ENCODE measurements around the gene ZNRF3.

The ZNRF3 gene

DNA sequence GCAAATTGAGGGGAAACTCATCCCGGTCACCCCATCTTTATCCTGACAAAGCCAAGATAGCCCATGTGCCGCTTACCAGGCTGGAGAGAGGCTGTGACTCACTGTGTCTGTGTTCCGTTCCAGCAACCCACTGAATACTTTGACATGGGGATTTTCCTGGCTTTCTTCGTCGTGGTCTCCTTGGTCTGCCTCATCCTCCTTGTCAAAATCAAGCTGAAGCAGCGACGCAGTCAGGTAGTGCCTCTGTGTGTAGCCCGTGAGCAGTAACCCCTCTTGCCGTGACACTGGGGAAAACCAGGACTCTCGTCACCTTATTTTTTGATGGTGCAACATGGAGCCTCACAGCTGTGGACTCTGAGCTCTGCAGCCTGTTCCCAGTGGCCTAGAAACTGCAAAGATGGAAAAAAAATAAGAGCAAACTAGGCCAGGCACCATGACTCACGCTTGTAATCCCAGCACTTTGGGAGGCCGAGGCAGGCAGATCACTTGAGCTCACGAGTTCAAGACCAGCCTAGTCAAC is 161.3 kb downstream of the ZNRF3 start:
- H3K9me3 Mint-ChIP-seq: no peaks in the 10 kb centered on the region
- no peaks in the 10 kb centered on the region for H3K36me3 Mint-ChIP-seq (ENCODE audit: low read depth)
- DNase-seq (ENCODE audit: low spot score): no peak
- no peak overlapping the region for H3K27ac Mint-ChIP-seq
- H3K27me3 Mint-ChIP-seq (ENCODE audit: low read depth): no peaks in the 10 kb centered on the region
- no peak overlapping the region for H3K4me3 Mint-ChIP-seq
- H3K4me1 Mint-ChIP-seq (ENCODE audit: low read depth): no peaks in the 10 kb centered on the region

DNA sequence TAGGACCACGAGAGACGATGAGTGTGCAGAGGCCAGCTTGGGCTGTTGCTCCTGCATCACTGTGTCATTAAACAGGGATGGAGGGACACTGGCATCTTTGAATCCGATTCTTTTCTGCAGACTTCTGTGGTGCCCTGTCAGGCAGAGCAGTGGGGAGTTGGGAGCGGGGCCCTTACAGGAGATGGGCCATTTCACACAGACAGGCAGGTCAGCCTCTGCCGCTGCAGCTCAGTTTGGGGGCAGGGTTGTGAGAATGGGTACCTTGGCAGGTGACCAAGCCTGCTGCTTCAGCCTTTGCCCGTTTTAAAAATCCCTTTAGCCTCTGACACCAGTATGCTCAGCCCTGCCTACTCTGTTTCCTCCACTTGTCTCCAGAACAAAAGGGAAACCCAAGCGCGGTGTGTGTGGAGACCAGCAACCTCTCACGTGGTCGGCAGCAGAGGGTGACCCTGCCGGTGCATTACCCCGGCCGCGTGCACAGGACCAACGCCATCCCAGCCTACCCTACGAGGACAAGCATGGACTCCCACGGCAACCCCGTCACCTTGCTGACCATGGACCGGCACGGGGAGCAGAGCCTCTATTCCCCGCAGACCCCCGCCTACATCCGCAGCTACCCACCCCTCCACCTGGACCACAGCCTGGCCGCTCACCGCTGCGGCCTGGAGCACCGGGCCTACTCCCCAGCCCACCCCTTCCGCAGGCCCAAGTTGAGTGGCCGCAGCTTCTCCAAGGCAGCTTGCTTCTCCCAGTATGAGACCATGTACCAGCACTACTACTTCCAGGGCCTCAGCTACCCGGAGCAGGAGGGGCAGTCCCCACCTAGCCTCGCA is 165.7 kb downstream of the ZNRF3 start:
- Mint-ChIP-seq H3K27ac (no peak overlapping the region), H3K4me1 (ENCODE audit: low read depth) (no peaks in the 10 kb centered on the region), H3K4me3 (no peak overlapping the region), H3K9me3 (no peaks in the 10 kb centered on the region), H3K36me3 (ENCODE audit: low read depth) (no peaks in the 10 kb centered on the region), H3K27me3 (ENCODE audit: low read depth) (no peaks in the 10 kb centered on the region)
- no peak for DNase-seq (ENCODE audit: low spot score)

DNA sequence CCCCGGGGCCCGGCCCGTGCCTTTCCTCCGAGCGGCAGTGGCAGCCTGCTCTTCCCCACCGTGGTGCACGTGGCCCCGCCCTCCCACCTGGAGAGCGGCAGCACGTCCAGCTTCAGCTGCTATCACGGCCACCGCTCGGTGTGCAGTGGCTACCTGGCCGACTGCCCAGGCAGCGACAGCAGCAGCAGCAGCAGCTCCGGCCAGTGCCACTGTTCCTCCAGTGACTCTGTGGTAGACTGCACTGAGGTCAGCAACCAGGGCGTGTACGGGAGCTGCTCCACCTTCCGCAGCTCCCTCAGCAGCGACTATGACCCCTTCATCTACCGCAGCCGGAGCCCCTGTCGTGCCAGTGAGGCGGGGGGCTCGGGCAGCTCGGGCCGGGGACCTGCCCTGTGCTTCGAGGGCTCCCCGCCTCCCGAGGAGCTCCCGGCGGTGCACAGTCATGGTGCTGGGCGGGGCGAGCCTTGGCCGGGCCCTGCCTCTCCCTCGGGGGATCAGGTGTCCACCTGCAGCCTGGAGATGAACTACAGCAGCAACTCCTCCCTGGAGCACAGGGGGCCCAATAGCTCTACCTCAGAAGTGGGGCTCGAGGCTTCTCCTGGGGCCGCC is 166.4 kb downstream of the ZNRF3 start:
- Mint-ChIP-seq H3K36me3 (ENCODE audit: low read depth) (no peaks in the 10 kb centered on the region), H3K4me1 (ENCODE audit: low read depth) (no peaks in the 10 kb centered on the region), H3K4me3 (no peak overlapping the region), H3K27ac (no peak overlapping the region), H3K27me3 (ENCODE audit: low read depth) (peaks cover 1% of the 10 kb centered on the region), H3K9me3 (no peaks in the 10 kb centered on the region)
- no peak for DNase-seq (ENCODE audit: low spot score)

DNA sequence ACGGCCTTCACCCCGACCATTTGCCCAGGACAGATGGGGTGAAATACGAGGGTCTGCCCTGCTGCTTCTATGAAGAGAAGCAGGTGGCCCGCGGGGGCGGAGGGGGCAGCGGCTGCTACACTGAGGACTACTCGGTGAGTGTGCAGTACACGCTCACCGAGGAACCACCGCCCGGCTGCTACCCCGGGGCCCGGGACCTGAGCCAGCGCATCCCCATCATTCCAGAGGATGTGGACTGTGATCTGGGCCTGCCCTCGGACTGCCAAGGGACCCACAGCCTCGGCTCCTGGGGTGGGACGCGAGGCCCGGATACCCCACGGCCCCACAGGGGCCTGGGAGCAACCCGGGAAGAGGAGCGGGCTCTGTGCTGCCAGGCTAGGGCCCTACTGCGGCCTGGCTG is 167.1 kb downstream of the ZNRF3 start:
- no peak overlapping the region for H3K27ac Mint-ChIP-seq
- no peak for DNase-seq (ENCODE audit: low spot score)
- H3K4me3 Mint-ChIP-seq: no peak overlapping the region
- no peaks in the 10 kb centered on the region for H3K4me1 Mint-ChIP-seq (ENCODE audit: low read depth)
- no peaks in the 10 kb centered on the region for H3K36me3 Mint-ChIP-seq (ENCODE audit: low read depth)
- H3K27me3 Mint-ChIP-seq (ENCODE audit: low read depth): peaks cover 3% of the 10 kb centered on the region
- H3K9me3 Mint-ChIP-seq: no peaks in the 10 kb centered on the region

DNA sequence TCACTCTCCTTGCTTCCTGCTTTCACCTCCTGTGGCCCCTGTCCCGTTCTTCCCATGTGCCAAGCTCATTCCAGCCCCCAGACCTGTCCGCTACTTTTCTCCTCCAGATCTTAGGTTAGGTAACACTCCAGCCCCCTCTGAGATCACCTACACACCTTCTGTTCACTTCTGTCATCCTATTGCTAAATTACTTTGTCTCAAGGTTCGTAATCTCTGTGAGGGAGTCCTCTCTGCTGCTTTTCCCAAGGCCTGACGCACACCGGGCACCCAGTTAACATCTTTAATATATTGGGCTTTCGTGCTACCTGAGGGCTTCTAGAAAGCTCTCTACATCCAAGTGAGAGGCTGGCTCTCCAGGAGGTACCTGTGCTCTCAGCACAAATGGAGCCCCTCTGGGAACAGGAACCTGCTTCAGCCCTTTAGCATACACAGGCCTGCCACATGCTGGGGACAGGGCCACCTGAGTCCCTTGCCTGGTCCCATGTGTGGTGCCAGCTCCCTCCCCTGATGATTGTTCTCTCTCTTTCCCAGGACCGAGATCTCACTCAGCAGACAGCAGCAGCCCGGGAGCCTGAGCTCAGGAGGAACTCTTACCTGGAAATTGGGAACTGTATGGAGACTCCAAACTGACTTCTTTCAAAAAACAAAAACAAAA is 169.8 kb downstream of the ZNRF3 start:
- Mint-ChIP-seq H3K4me3 (no peak overlapping the region), H3K27ac (no peak overlapping the region), H3K27me3 (ENCODE audit: low read depth) (peaks cover 7% of the 10 kb centered on the region), H3K36me3 (ENCODE audit: low read depth) (no peaks in the 10 kb centered on the region), H3K9me3 (no peaks in the 10 kb centered on the region), H3K4me1 (ENCODE audit: low read depth) (no peaks in the 10 kb centered on the region)
- DNase-seq (ENCODE audit: low spot score): no peak

DNA sequence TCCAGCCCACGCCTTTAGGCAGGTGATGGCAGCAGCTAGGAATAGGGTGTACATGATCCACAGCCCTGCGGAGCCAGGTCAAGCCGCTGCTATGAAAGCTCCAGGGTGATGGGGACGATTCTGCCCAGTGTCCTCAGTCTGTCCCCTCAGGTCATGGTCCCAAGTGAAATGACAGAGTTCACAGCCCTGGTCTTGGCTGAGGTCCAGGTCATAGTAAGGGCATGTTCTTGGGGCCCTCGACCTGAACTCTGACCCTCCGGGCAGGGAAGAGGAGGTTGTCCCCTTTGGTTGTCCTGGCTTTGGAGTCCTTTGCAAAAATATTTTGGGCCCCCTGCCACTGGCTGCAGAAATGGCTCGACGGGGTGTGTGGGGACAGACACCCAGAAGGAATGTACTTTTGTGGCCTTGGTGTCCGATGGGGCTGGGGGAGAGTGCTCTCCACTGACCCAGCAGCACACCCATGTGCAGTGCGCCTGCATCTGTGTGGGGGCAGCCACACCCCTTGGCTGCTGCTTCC is 170.9 kb downstream of the ZNRF3 start:
- Mint-ChIP-seq H3K27ac (no peak overlapping the region), H3K27me3 (ENCODE audit: low read depth) (peaks cover 14% of the 10 kb centered on the region), H3K9me3 (no peaks in the 10 kb centered on the region), H3K4me1 (ENCODE audit: low read depth) (no peaks in the 10 kb centered on the region), H3K36me3 (ENCODE audit: low read depth) (no peaks in the 10 kb centered on the region), H3K4me3 (no peak overlapping the region)
- no peak for DNase-seq (ENCODE audit: low spot score)

DNA sequence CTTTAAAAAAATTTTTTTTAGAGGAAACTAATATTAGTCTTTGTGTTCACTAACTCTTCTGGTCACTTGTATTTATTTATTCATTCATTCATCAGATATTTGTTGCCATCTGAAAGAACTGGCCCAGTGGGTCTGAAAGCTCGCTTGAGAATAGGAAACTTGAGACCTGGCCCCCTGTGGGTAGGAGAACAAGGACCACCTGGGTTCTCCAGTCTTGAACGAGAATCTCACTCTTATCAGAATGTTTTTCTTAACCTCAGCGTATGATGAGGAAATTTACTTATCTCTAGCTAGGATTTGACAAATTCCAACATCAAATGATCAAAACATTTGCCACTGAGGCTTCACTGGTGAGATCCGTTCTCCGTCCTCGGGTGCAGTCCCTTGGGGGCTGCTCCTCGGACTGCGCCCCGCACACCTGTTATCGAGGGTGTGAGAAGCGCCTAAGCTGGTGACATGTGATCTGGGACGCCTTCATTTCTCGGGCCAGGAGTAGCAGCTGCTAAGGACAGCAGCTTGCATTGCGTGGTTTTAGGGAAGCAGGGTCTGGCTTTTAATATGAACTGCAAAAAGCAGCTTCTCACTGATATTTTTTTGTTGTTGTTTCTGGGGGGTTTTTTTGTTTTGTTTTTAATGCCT is 171.9 kb downstream of the ZNRF3 start:
- H3K9me3 Mint-ChIP-seq: no peaks in the 10 kb centered on the region

DNA sequence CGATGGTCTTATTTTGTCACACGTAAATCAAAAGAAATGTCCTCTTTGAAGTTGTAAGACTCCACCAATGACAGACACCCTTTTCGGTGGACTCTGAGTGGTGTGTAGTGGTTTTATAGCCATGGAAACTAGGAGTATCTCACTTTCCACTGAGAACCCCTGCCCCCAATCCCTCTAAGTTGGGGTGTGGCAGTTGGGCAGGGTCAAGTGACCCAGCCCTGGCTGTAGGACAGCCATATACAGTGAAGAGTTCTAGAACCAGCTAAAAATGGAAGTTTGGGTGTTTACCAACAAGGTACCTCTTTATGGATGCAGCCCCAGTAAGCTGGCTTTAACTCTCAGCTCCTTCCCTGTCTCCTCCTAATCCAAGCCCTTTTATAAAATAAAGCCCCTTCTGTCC is 173.1 kb downstream of the ZNRF3 start:
- Mint-ChIP-seq H3K27me3 (ENCODE audit: low read depth) (peaks cover 31% of the 10 kb centered on the region), H3K4me1 (ENCODE audit: low read depth) (no peaks in the 10 kb centered on the region), H3K4me3 (no peak overlapping the region), H3K9me3 (no peaks in the 10 kb centered on the region), H3K27ac (no peak overlapping the region), H3K36me3 (ENCODE audit: low read depth) (no peaks in the 10 kb centered on the region)
- no peak for DNase-seq (ENCODE audit: low spot score)

More for the DNA sequence above, 171.9 kb downstream of the ZNRF3 start:
- no peak overlapping the region for H3K27ac Mint-ChIP-seq
- H3K27me3 Mint-ChIP-seq (ENCODE audit: low read depth): peaks cover 20% of the 10 kb centered on the region
- DNase-seq (ENCODE audit: low spot score): no peak
- no peak overlapping the region for H3K4me3 Mint-ChIP-seq
- no peaks in the 10 kb centered on the region for H3K4me1 Mint-ChIP-seq (ENCODE audit: low read depth)
- H3K36me3 Mint-ChIP-seq (ENCODE audit: low read depth): no peaks in the 10 kb centered on the region

DNA sequence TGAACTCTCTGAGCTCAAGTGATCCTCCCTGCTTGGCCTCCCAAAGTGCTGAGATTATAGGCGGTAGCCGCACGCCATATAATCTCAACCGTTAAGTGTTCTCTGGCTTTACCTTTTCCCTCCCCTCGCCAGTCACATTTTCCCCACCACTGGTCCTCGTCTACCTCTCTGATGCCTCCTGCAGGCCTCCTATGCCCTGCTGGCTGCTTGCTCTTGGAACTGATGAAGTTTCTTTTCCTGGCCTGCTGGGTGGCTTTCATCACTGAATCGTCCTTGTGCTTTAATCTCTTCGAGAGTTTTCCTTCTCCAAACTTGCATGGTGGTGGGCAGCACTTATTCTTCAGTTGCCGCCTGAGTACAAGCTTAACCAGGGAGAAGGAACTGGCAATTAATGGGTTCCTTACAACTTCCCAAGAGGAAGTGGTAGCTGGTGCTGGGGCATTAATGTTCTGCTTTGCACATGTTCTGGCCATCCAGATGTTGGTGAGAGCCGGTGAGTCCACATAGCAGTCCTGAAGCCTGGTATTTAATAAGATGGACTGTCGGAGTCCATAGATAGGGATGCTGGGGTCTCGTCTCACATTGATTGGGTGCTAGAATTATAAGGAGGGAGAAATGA is 177.0 kb downstream of the ZNRF3 start:
- Mint-ChIP-seq H3K4me1 (ENCODE audit: low read depth) (no peaks in the 10 kb centered on the region), H3K9me3 (no peaks in the 10 kb centered on the region), H3K4me3 (no peak overlapping the region), H3K27ac (no peak overlapping the region), H3K27me3 (ENCODE audit: low read depth) (peaks cover 44% of the 10 kb centered on the region), H3K36me3 (ENCODE audit: low read depth) (no peaks in the 10 kb centered on the region)
- no peak for DNase-seq (ENCODE audit: low spot score)

DNA sequence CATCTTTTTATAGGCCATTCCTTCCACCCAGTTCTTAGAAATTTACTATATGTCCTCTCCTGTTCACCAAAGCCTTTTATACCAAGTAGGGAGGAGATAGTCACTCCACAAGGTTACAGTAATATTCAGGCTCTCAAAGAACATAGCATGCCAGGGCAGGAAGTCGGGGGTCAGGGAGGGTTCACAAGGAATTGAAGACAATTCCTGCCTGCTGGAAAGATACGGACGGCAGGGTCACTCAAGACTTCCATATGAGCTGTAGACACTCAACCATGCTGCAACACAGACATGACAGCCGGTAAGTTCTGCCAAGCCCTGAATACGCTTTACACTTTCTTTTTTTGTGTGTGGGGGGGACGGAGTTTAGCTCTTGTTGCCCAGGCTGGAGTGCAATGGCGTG is 177.6 kb downstream of the ZNRF3 start:
- peaks cover 3% of the 10 kb centered on the region for H3K4me1 Mint-ChIP-seq (ENCODE audit: low read depth)
- H3K4me3 Mint-ChIP-seq: no peak overlapping the region
- no peaks in the 10 kb centered on the region for H3K9me3 Mint-ChIP-seq
- H3K36me3 Mint-ChIP-seq (ENCODE audit: low read depth): no peaks in the 10 kb centered on the region
- H3K27ac Mint-ChIP-seq: no peak overlapping the region
- peaks cover 43% of the 10 kb centered on the region for H3K27me3 Mint-ChIP-seq (ENCODE audit: low read depth)
- DNase-seq (ENCODE audit: low spot score): no peak

DNA sequence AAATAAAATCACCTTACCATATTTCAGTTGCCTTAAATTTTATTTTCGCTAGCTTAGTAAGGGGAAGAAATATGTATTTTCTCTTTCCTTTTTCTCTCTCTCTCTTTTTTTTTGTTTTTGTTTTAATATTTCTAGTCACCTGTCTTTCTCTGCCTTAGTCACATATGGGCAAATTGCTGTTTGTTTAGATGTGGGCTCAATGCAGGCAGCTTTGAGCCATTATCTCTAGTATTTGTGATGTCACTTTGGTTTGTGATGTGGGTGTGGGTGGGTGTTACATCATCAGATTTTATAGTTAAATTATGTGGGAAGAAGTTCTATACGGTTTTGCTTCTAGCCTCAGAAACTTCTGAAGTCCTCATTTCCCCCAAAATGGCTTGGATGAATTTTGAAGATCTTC is 178.4 kb downstream of the ZNRF3 start, which contains the start of gene C22orf31:
TSS of gene C22orf31 (minus strand) at position 59 of the 400 bp plus-strand sequence. CDS start at position 20, 39 bp downstream.
- no peak for DNase-seq (ENCODE audit: low spot score)
- Mint-ChIP-seq H3K4me3 (no peak within 1 kb of the TSS), H3K36me3 (ENCODE audit: low read depth) (no peaks in the 10 kb centered on the region), H3K27ac (no peak within 1 kb of the TSS), H3K9me3 (no peaks in the 10 kb centered on the region), H3K4me1 (ENCODE audit: low read depth) (peaks cover 6% of the 10 kb centered on the region), H3K27me3 (ENCODE audit: low read depth) (peaks cover 50% of the 10 kb centered on the region)

DNA sequence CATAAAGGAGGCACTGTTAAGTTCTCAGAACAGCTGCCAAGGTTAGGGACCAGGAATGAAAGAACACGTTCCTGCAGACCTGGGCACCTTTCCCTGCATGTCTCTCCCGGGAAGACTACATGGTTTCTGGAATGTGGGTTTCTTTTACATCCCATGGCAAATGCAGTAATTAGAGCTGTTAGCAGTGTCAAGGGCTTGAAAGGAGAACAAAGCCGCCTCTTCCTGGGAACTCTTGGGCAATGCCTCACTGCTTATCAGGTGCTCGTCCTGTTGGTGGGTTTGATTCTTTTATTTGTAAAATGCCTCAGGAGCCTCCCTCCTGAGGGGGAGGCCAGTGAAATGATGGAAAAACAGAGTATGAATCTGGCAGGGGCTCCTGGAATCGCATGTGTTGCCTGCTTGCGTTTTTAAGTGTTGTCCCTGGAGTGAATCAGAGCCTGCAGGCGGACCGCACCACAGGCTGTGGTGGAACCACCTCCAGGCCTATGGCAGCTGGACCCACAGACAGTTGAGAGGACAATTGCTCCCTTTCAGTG is 179.0 kb downstream of the ZNRF3 start:
- Mint-ChIP-seq H3K36me3 (ENCODE audit: low read depth) (no peaks in the 10 kb centered on the region), H3K4me3 (no peak overlapping the region), H3K9me3 (no peaks in the 10 kb centered on the region), H3K4me1 (ENCODE audit: low read depth) (peaks cover 7% of the 10 kb centered on the region), H3K27me3 (ENCODE audit: low read depth) (peaks cover 53% of the 10 kb centered on the region), H3K27ac (no peak overlapping the region)
- no peak for DNase-seq (ENCODE audit: low spot score)
